Endothelial cell of umbilical vein (primary cell): ENCODE data around the gene CYFIP1. TPM values are rescaled to one million over a fixed set of nuclear protein-coding genes. Genes with fewer than 3 reads are reported as not detected.

Experiments
- BruUV-seq: library from RNA; stranded (reverse); fragments of 400-500 nt; replicated peaks from 2 replicates; lab custom pipeline; 2021; lab: Mats Ljungman, UMichigan
- CTCF ChIA-PET: fragments of 300-600, 350-600 bp; sonication (Branson Sonifier 250); formaldehyde crosslinking; loops from one replicate; lab custom pipeline; 2021; ENCODE audit warnings: antibody characterized with exemption, inconsistent platforms; lab: Charles Lee
- POLR2A ChIA-PET: fragments of 300-600, 350-600 bp; sonication (Branson Sonifier 250); formaldehyde crosslinking; loops from one replicate; lab custom pipeline; 2021; ENCODE audit warnings: antibody characterized with exemption, inconsistent platforms; lab: Charles Lee
- DNase-seq: peaks from one replicate; pipeline ENCODE4 v3.0.0-alpha.2; 2011; ENCODE audit warnings: low read depth, low spot score
- FAIRE-seq: peaks from 2 replicates; lab custom pipeline; 2011; peaks lifted over from hg19 to GRCh38; lab: Jason Lieb, UNC
- H2AFZ ChIP-seq: 2 replicates; pipeline ENCODE4 v1.6.0; 2012; ENCODE audit warnings: low read depth, low read length, control low read depth, inconsistent platforms
- H3K27ac ChIP-seq: 2 replicates; pipeline ENCODE4 v1.5.1; 2011; ENCODE audit warnings: low read depth, mild to moderate bottlenecking, control low read depth, low read length, moderate library complexity; ENCODE audit not compliant: insufficient read depth
- H3K27me3 ChIP-seq, 2 experiments: 2 replicates each; pipeline versions ENCODE4 v1.6.0 to v1.6.1; 2011; ENCODE audit warnings: low read length in 2 of 2, mixed read lengths in 1 of 2; ENCODE audit not compliant: control insufficient read depth in 2 of 2, insufficient read depth in 2 of 2
- H3K36me3 ChIP-seq, 2 experiments: 2 replicates in 1 of 2; 3 replicates in 1 of 2; pipeline ENCODE4 v1.5.1; 2011; ENCODE audit warnings: low read length in 2 of 2, mild to moderate bottlenecking in 1 of 2, moderate library complexity in 1 of 2; ENCODE audit not compliant: control insufficient read depth in 2 of 2, insufficient read depth in 2 of 2; ENCODE audit errors: extremely low read depth in 1 of 2
- H3K4me1 ChIP-seq: 3 replicates; pipeline ENCODE4 v1.5.1; 2011; ENCODE audit warnings: mild to moderate bottlenecking, low read length; ENCODE audit not compliant: control insufficient read depth, insufficient read depth; ENCODE audit errors: extremely low read depth
- H3K4me2 ChIP-seq: 2 replicates; pipeline ENCODE4 v1.6.1; 2011; ENCODE audit warnings: low read length, control low read depth, mixed read lengths; ENCODE audit not compliant: insufficient read depth
- H3K4me3 ChIP-seq, 3 experiments: fragments of 200-600 bp in 1 of 3; sonication (generic), shearing (Covaris generic) in 1 of 3; replicated peaks in 1 of 3; 2 replicates each; pipeline ENCODE4 v1.5.1; 2011 to 2016; ENCODE audit warnings: control low read depth in 3 of 3, low read length in 3 of 3, mild to moderate bottlenecking in 2 of 3, inconsistent platforms in 1 of 3, low read depth in 1 of 3, moderate library complexity in 1 of 3; ENCODE audit not compliant: insufficient read depth in 1 of 3
- H3K79me2 ChIP-seq: 2 replicates; pipeline ENCODE4 v1.6.0; 2012; ENCODE audit warnings: low read length, inconsistent platforms; ENCODE audit not compliant: control insufficient read depth, insufficient read depth
- H3K9ac ChIP-seq: replicated peaks from 2 replicates; pipeline ENCODE3; 2011; ENCODE audit warnings: low read length, control low read depth; ENCODE audit not compliant: insufficient read depth; ENCODE audit errors: extremely low read depth
- H3K9me1 ChIP-seq: replicated peaks from 3 replicates; pipeline ENCODE4 v1.6.0; 2011; ENCODE audit warnings: mild to moderate bottlenecking, low read length; ENCODE audit not compliant: control insufficient read depth, insufficient read depth; ENCODE audit errors: extremely low read depth
- H3K9me3 ChIP-seq: replicated peaks from 2 replicates; pipeline ENCODE4 v1.5.1; 2012; ENCODE audit warnings: low read length, inconsistent platforms; ENCODE audit not compliant: control insufficient read depth, insufficient read depth
- H4K20me1 ChIP-seq: replicated peaks from 2 replicates; pipeline ENCODE3; 2011; ENCODE audit warnings: mild to moderate bottlenecking, low read length; ENCODE audit not compliant: control insufficient read depth, insufficient read depth; ENCODE audit errors: extremely low read depth
- EZH2 ChIP-seq: IDR thresholded peaks from 2 replicates; pipeline ENCODE4 v1.6.1; 2012; ENCODE audit warnings: borderline replicate concordance, low read depth, mild to moderate bottlenecking, moderate library complexity, low read length, inconsistent platforms; ENCODE audit not compliant: severe bottlenecking
- FOS ChIP-seq: IDR thresholded peaks from 2 replicates; pipeline ENCODE4 v1.6.1; 2011; ENCODE audit warnings: mild to moderate bottlenecking, low read length, moderate library complexity, borderline replicate concordance; ENCODE audit not compliant: insufficient read depth
- GATA2 ChIP-seq: IDR thresholded peaks from 2 replicates; pipeline ENCODE4 v1.7.0; 2011; ENCODE audit warnings: low read depth, mild to moderate bottlenecking, moderate library complexity, mixed read lengths, low read length; ENCODE audit not compliant: insufficient read length, insufficient read depth
- JUN ChIP-seq: IDR thresholded peaks from 2 replicates; pipeline ENCODE4 v1.6.1; 2011; ENCODE audit warnings: borderline replicate concordance, low read depth; ENCODE audit not compliant: insufficient read length, insufficient read depth
- MYC ChIP-seq: IDR thresholded peaks from one replicate; pipeline ENCODE4 v1.6.1; 2011; ENCODE audit warnings: mild to moderate bottlenecking, low read depth, low read length
- POLR2A ChIP-seq: IDR thresholded peaks from 2 replicates; pipeline ENCODE4 v1.6.1; 2012; ENCODE audit warnings: low read depth, mild to moderate bottlenecking, control low read depth, low read length
- POLR2AphosphoS5 ChIP-seq: IDR thresholded peaks from 2 replicates; pipeline ENCODE4 v1.6.1; 2012; ENCODE audit warnings: low read depth, mild to moderate bottlenecking, control low read depth, low read length, moderate library complexity; ENCODE audit not compliant: insufficient read depth
- dilution Hi-C: fragments of 300-500 bp; cut with MboI; formaldehyde crosslinking; loops from one replicate; pipeline ENCODE4 v1.15.0; 2019; ENCODE audit warnings: low sequenced_read_pairs; ENCODE audit not compliant: extremely low pct_ligation_motif_present
- intact Hi-C: fragments of 100-400 bp; cut with micrococcal nuclease; formaldehyde crosslinking; loops from one replicate; pipeline ENCODE4 v1.10.0; 2022
- polyA plus RNA-seq, 4 experiments: library from polyadenylated mRNA; depleted of rRNA in 3 of 4; stranded (reverse) in 3 of 4; unstranded in 1 of 4; fragments of >200 nt; gene quantifications; 2 replicates each; pipeline versions ENCODE4 v1.2.1 to v1.2.3, GENCODE V29; 2011 to 2012; ENCODE audit warnings: missing spikeins in 1 of 4
- total RNA-seq: library from RNA; stranded (reverse); gene quantifications from 2 replicates; pipeline ENCODE4 v1.2.3, GENCODE V29; 2021
- TF ChIP-seq, protein P1 (sequence below), 2 donors: IDR thresholded peaks; 1 replicate in 1 of 2; 2 replicates in 1 of 2; pipeline ENCODE4 v1.5.1; 2011; ENCODE audit warnings: low read length in 2 of 2, mild to moderate bottlenecking in 2 of 2, moderate library complexity in 2 of 2, control low read depth in 1 of 2, inconsistent platforms in 1 of 2, low read depth in 1 of 2; ENCODE audit not compliant: insufficient read depth in 1 of 2; ENCODE audit errors: extremely low read depth in 1 of 2
- TF ChIP-seq, protein P2 (sequence below): IDR thresholded peaks from 2 replicates; pipeline ENCODE4 v1.6.1; 2011; ENCODE audit not compliant: insufficient read depth, insufficient read length

CYFIP1 gene
- total and polyA plus RNA-seq, 2 donors (not counting 3 experiments of a cell fraction or from before 2014, with no cell fraction given): 81.4 to 158 TPM

DNA sequence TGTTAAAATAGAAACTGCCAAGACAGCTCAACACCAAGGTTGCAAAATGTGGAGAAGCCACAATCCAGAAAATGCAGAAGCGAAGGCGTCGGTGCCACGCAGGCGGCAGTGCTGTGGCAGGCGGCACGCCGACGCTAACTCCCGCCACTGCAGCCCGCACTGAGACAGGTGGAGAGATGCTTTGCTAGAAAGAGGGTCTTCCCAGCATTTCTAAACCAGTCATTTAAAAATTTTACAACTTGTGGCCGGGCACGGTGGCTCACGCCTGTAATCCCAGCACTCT, 23.2 kb downstream of the CYFIP1 start:
- Histone ChIP-seq H3K36me3 (no peaks in the 10 kb centered on the region), H3K79me2 (peaks cover 80% of the 10 kb centered on the region), H3K9me3 (no peaks in the 10 kb centered on the region), H3K4me2 (no peak overlapping the region), H3K4me1 (peaks cover 15% of the 10 kb centered on the region), H3K9ac (no peak overlapping the region), H2AFZ (no peak overlapping the region), H3K4me3 (no peak overlapping the region), H4K20me1 (peaks cover 3% of the 10 kb centered on the region), H3K27ac (no peak overlapping the region), H3K27me3 (no peaks in the 10 kb centered on the region), H3K9me1 (no peaks in the 10 kb centered on the region)
- ChIA-PET CTCF (no interaction called here), POLR2A (no interaction called here)
- dilution Hi-C loops (no loop called here), intact Hi-C loops (no loop called here)
- no peak for TF ChIP-seq MYC
- no peak for TF ChIP-seq EZH2
- TF ChIP-seq POLR2A: no peak
- TF ChIP-seq GATA2: no peak
- no peak for TF ChIP-seq FOS
- TF ChIP-seq, protein P1, sequence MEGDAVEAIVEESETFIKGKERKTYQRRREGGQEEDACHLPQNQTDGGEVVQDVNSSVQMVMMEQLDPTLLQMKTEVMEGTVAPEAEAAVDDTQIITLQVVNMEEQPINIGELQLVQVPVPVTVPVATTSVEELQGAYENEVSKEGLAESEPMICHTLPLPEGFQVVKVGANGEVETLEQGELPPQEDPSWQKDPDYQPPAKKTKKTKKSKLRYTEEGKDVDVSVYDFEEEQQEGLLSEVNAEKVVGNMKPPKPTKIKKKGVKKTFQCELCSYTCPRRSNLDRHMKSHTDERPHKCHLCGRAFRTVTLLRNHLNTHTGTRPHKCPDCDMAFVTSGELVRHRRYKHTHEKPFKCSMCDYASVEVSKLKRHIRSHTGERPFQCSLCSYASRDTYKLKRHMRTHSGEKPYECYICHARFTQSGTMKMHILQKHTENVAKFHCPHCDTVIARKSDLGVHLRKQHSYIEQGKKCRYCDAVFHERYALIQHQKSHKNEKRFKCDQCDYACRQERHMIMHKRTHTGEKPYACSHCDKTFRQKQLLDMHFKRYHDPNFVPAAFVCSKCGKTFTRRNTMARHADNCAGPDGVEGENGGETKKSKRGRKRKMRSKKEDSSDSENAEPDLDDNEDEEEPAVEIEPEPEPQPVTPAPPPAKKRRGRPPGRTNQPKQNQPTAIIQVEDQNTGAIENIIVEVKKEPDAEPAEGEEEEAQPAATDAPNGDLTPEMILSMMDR (IDR thresholded peaks at IDR 0.05; ENCODE audit: extremely low read depth in 1 of 2, insufficient read depth in 1 of 2, low read depth in 1 of 2, low read length in 2 of 2): no peak
- TF ChIP-seq, protein P2, sequence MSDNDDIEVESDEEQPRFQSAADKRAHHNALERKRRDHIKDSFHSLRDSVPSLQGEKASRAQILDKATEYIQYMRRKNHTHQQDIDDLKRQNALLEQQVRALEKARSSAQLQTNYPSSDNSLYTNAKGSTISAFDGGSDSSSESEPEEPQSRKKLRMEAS: no peak
- no peak for TF ChIP-seq POLR2AphosphoS5
- TF ChIP-seq JUN: no peak
- no TSS peak for BruUV-seq
- DNase-seq: no peak
- no peak for FAIRE-seq
